8988T (cell line): ENCODE data around the gene KRT74.

Source experiments
- DNase-seq: peaks from one replicate; pipeline ENCODE4 v3.0.0; 2011

The KRT74 gene

GRCh38 chr12:52568111-52568510 is 5.5 kb downstream of the KRT74 start:
- no peak for DNase-seq

GRCh38 chr12:52566847-52567291 is 6.8 kb downstream of the KRT74 start:
- no peak for DNase-seq

GRCh38 chr12:52564582-52564981 is 9.1 kb downstream of the KRT74 start:
- no peak for DNase-seq

GRCh38 chr12:52561880-52562449 is 11.7 kb downstream of the KRT74 start:
- DNase-seq = peak; percentile 44

GRCh38 chr12:52559979-52560378 is 13.7 kb downstream of the KRT74 start:
- DNase-seq = no peak

- DNase-seq = no peak
These were observed 14.7 kb downstream of the KRT74 start for GRCh38 chr12:52558781-52559445.

GRCh38 chr12:52557476-52557875 is 16.2 kb downstream of the KRT74 start:
- DNase-seq = no peak

GRCh38 chr12:52555577-52555976 is 18.1 kb downstream of the KRT74 start:
- DNase-seq = no peak

GRCh38 chr12:52552681-52553195 is 20.9 kb downstream of the KRT74 start, which contains the start of gene KRT71:
Gene KRT71, minus strand, starts transcription at chr12:52553145. Its CDS starts 68 bp downstream, at chr12:52553077.
- no peak for DNase-seq

- no peak for DNase-seq
These were observed 21.6 kb downstream of the KRT74 start for GRCh38 chr12:52552055-52552454.

- no peak for DNase-seq
These were observed 22.3 kb downstream of the KRT74 start for GRCh38 chr12:52551216-52551865.

GRCh38 chr12:52546126-52546525 is 27.5 kb downstream of the KRT74 start:
- DNase-seq = no peak

- DNase-seq = no peak
These were observed 29.4 kb downstream of the KRT74 start for GRCh38 chr12:52543985-52544883.

- DNase-seq = no peak
These were observed 30.8 kb downstream of the KRT74 start for GRCh38 chr12:52542785-52543318.

- no peak for DNase-seq
These were observed 31.5 kb downstream of the KRT74 start for GRCh38 chr12:52542157-52542556.

- no peak for DNase-seq
These were observed 31.9 kb downstream of the KRT74 start for GRCh38 chr12:52541709-52542108.

GRCh38 chr12:52540531-52540930 is 33.1 kb downstream of the KRT74 start:
- DNase-seq = no peak

GRCh38 chr12:52539821-52540173 is 33.8 kb downstream of the KRT74 start:
- no peak for DNase-seq

- no peak for DNase-seq
These were observed 34.4 kb downstream of the KRT74 start for GRCh38 chr12:52539083-52539820.

- no peak for DNase-seq
These were observed 36.5 kb downstream of the KRT74 start for GRCh38 chr12:52537101-52537500.

- DNase-seq = no peak
These were observed 38.1 kb downstream of the KRT74 start for GRCh38 chr12:52535574-52535973.

GRCh38 chr12:52534482-52534881 is 39.2 kb downstream of the KRT74 start:
- DNase-seq = no peak
